Measurements from ENCODE around the gene DLX6. TPM values are rescaled to one million over a fixed set of nuclear protein-coding genes. Genes with fewer than 3 reads are reported as not detected.
A peak's percentile ranks its signal among the peaks of the same experiment; 100 is the strongest.

The DLX6 gene
- total RNA-seq: under 1 TPM in 2 of 4 donors, not detected in 2; 0.14 to 0.16 TPM
- polyA plus RNA-seq: under 1 TPM in 1 of 3 donors, not detected in 2; 0.09 TPM

DNA sequence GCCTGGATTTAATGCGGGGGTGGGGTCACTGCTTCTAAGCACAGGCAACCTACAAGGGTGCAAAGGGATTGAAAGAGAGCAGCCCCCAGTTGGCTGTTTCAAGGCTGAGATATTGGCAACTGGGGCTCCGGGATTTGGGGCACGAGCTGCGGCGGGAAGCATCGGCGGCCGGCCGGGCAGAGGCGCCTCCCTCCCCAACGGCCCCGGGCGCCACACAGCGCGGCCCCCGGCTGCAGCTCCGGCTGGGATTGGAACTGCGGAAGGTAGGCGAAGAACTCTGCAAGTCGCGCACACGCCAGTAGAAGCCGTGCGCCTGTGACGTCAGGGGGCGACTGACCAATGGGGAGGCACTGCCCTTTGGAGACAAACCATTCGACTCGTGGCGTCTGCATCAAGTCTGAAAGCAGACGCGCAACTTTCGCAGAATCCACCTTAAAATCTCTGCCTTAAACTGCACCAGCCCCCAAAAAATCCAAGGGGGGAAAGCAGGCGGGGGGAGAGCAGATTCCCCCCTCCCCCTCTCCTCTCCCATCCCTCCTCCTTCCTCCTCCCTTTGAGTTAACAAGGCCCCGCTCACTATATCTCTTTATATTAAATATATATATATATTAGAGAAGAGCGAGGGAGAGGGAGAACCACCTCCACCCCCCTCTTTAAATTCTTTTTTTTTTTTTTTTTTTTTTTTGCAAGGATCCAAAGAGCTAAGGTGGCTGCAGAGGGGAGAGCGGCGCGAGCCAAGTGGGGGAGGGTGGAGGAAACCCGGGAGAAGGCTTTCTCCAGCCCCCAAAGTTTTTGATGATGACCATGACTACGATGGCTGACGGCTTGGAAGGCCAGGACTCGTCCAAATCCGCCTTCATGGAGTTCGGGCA lies at the start of gene DLX6:
Gene DLX6 (plus strand): TSS at position 371 of the 872 bp plus-strand sequence. CDS start 425 bp downstream, at position 796.
- peaks cover 61 to 100% (median 96%) of the 10 kb centered on the region in 3 donors for H3K27me3 ChIP-seq
- 3 to 5% methylated on average over 44 of the region's 44 CpGs for WGBS, 2 donors
- no peaks in the 10 kb centered on the region for H3K36me3 ChIP-seq
- TF ChIP-seq POLR2AphosphoS5 (IDR thresholded peaks at IDR 0.05) (peak in 2 of 4 donors; percentile 23 to 26), POLR2A (IDR thresholded peaks at IDR 0.05) (no peak), CTCF (IDR thresholded peaks at IDR 0.05) (no peak), EP300 (IDR thresholded peaks at IDR 0.05) (no peak)
- H3K4me3 ChIP-seq: peak within 1 kb of the TSS; percentile 28 to 43 (median 36)
- H3K27ac ChIP-seq: no peak within 1 kb of the TSS
- intact Hi-C loops (cut with DNase I): no loop called here
- H3K4me1 ChIP-seq: peaks cover 0 to 32% (median 26%) of the 10 kb centered on the region in 4 donors
- peak; percentile 78 for DNase-seq
- H3K9me3 ChIP-seq: no peaks in the 10 kb centered on the region

DNA sequence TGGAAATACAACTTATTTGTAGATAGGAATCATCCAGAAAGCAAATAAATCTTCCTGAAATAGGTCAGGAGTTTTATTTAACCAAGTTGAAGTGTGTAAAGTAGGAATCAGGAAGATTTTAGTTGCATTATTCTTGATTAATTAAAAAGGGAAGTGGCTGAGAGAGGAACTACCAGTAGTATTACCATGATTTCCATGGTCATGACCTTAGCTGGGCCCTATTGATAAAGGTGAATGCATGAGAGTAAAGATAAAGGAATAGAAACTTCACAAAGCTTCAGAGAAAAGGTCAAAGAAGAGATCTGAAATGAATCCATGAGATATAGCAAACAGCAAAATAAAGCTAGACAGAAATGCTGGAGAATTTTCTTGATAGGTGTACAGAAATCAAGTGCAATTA lies 46.2 kb upstream of the DLX6 start:
- intact Hi-C loops (cut with DNase I): no loop called here
- Histone ChIP-seq H3K27me3 (no peaks in the 10 kb centered on the region), H3K9me3 (no peaks in the 10 kb centered on the region), H3K27ac (no peak overlapping the region), H3K4me1 (no peaks in the 10 kb centered on the region), H3K36me3 (no peaks in the 10 kb centered on the region), H3K4me3 (no peak overlapping the region)
- no peak for TF ChIP-seq POLR2AphosphoS5 (IDR thresholded peaks at IDR 0.05)
- no peak for TF ChIP-seq CTCF (IDR thresholded peaks at IDR 0.05)
- no peak for DNase-seq

GRCh38 chr7:96962221-96962885 lies 43.0 kb upstream of the DLX6 start:
- no peaks in the 10 kb centered on the region for H3K36me3 ChIP-seq
- H3K4me3 ChIP-seq: no peak overlapping the region
- DNase-seq: no peak
- no peaks in the 10 kb centered on the region for H3K4me1 ChIP-seq
- H3K27me3 ChIP-seq: no peaks in the 10 kb centered on the region
- H3K27ac ChIP-seq: no peak overlapping the region
- intact Hi-C loops (cut with DNase I): no loop called here
- 66% methylated on average over 9 of the region's 9 CpGs for WGBS, 2 donors
- TF ChIP-seq EP300 (IDR thresholded peaks at IDR 0.05) (no peak), CTCF (IDR thresholded peaks at IDR 0.05) (no peak), POLR2A (IDR thresholded peaks at IDR 0.05) (no peak), POLR2AphosphoS5 (IDR thresholded peaks at IDR 0.05) (no peak)
- H3K9me3 ChIP-seq: no peaks in the 10 kb centered on the region

- Histone ChIP-seq H3K27me3 (peaks cover 0 to 12% (median 0%) of the 10 kb centered on the region in 3 donors), H3K9me3 (no peaks in the 10 kb centered on the region), H3K36me3 (no peaks in the 10 kb centered on the region), H3K4me1 (no peaks in the 10 kb centered on the region), H3K27ac (no peak overlapping the region), H3K4me3 (no peak overlapping the region)
- TF ChIP-seq POLR2AphosphoS5 (IDR thresholded peaks at IDR 0.05) (no peak), CTCF (IDR thresholded peaks at IDR 0.05) (no peak), POLR2A (IDR thresholded peaks at IDR 0.05) (no peak), EP300 (IDR thresholded peaks at IDR 0.05) (no peak)
- 69 to 81% methylated on average over 2 of the region's 2 CpGs for WGBS, 2 donors
- DNase-seq: no peak
- intact Hi-C loops (cut with DNase I): no loop called here
Measured at GRCh38 chr7:96968981-96969380, 36.4 kb upstream of the DLX6 start.
